Thyroid gland (tissue), 4 donors: ENCODE results near the gene CCNQ.

Experiments used
- CTCF ChIP-seq, 6 experiments: fragments of 200-600 bp in 3 of 6; fragments of 450-650 bp in 3 of 6; sonication (generic) in 3 of 6; IDR thresholded peaks; one replicate each; pipeline ENCODE4 v1.5.1; 2016 to 2019; ENCODE audit warnings: antibody characterized with exemption in 6 of 6, mild to moderate bottlenecking in 2 of 6, inconsistent platforms in 1 of 6, moderate library complexity in 1 of 6
- POLR2A ChIP-seq, 2 donors: fragments of 450-650 bp; IDR thresholded peaks; one replicate each; pipeline ENCODE4 v1.6.1; 2017; ENCODE audit warnings: antibody characterized with exemption in 2 of 2, mild to moderate bottlenecking in 2 of 2, moderate library complexity in 1 of 2

- TF ChIP-seq CTCF (IDR thresholded peaks at IDR 0.05) (no peak), POLR2A (IDR thresholded peaks at IDR 0.05) (no peak)
These were observed 21.6 kb upstream of the CCNQ start for GRCh38 chrX:153620576-153620975.
